Endothelial cell (in vitro differentiated cells): ENCODE data around the gene PDE6H. TPM values are rescaled to one million over a fixed set of nuclear protein-coding genes. Genes with fewer than 3 reads are reported as not detected.

Source experiments
- DNase-seq: peaks from one replicate; pipeline ENCODE4 v3.0.0; 2021; ENCODE audit warnings: low spot score
- H3K27ac Mint-ChIP-seq: one replicate; pipeline ENCODE4 v1.8.0; 2021; ENCODE audit warnings: mixed read lengths, inconsistent platforms; ENCODE audit not compliant: unreplicated experiment
- H3K27me3 Mint-ChIP-seq: one replicate; pipeline ENCODE4 v1.8.0; 2021; ENCODE audit warnings: mild to moderate bottlenecking, moderate library complexity, mixed read lengths, inconsistent platforms; ENCODE audit not compliant: unreplicated experiment
- H3K36me3 Mint-ChIP-seq: one replicate; pipeline ENCODE4 v1.8.0; 2021; ENCODE audit warnings: mild to moderate bottlenecking, low read depth, mixed read lengths, inconsistent platforms; ENCODE audit not compliant: unreplicated experiment
- H3K4me1 Mint-ChIP-seq: one replicate; pipeline ENCODE4 v1.8.0; 2021; ENCODE audit warnings: mild to moderate bottlenecking, mixed read lengths, inconsistent platforms; ENCODE audit not compliant: unreplicated experiment
- H3K4me3 Mint-ChIP-seq: one replicate; pipeline ENCODE4 v1.8.0; 2021; ENCODE audit warnings: mild to moderate bottlenecking, mixed read lengths, inconsistent platforms; ENCODE audit not compliant: unreplicated experiment
- H3K9me3 Mint-ChIP-seq: one replicate; pipeline ENCODE4 v1.8.0; 2021; ENCODE audit warnings: mixed read lengths, inconsistent platforms; ENCODE audit not compliant: unreplicated experiment
- long read RNA-seq: library from polyadenylated mRNA; unstranded; transcript quantifications from one replicate; pipeline ENCODE4 v2.0.0, GENCODE V29; 2020; ENCODE audit not compliant: unreplicated experiment
- total RNA-seq: library from RNA; stranded (reverse); fragmentation: NEBNext Ultra II Directional; extraction: Animal tissue kit (Norgen Biotek cat#: 25700); gene quantifications from one replicate; pipeline ENCODE4 v1.2.1, GENCODE V29; 2021; ENCODE audit not compliant: unreplicated experiment
- TF ChIP-seq, protein P1 (sequence below): fragments of 200-600 bp; sonication (generic); IDR thresholded peaks from one replicate; pipeline ENCODE4 v1.5.0; 2021; ENCODE audit warnings: antibody characterized with exemption; ENCODE audit not compliant: unreplicated experiment

The PDE6H gene
- not detected for total RNA-seq
- long read RNA-seq = 0 reads

DNA sequence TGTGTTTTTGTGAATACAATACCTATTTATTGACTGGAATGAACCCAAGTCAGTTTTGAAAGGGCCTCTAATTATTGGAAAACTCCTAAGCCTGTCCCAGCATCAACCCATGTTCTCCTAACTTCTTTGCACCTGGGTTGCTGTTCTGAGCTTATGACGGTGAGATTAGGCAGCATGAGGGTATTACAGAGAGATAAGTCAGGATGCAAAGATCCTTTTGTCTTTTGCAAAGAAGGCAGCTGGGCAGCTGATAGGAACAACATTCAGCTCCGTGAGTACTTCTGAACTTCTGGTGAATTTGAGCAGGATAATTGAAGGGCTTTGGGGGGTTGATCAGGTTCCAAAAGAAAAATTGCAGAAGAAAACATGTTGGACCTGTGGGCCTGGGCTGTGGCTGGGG lies at the start of gene PDE6H:
Gene PDE6H (plus strand): TSS at position 227 of the 400 bp plus-strand sequence. CDS start 4,971 bp downstream, outside the sequence.
- peaks cover 1% of the 10 kb centered on the region for H3K27me3 Mint-ChIP-seq
- H3K4me3 Mint-ChIP-seq = no peak within 1 kb of the TSS
- no peaks in the 10 kb centered on the region for H3K36me3 Mint-ChIP-seq
- H3K9me3 Mint-ChIP-seq = no peaks in the 10 kb centered on the region
- no peak within 1 kb of the TSS for H3K27ac Mint-ChIP-seq
- TF ChIP-seq, protein P1, sequence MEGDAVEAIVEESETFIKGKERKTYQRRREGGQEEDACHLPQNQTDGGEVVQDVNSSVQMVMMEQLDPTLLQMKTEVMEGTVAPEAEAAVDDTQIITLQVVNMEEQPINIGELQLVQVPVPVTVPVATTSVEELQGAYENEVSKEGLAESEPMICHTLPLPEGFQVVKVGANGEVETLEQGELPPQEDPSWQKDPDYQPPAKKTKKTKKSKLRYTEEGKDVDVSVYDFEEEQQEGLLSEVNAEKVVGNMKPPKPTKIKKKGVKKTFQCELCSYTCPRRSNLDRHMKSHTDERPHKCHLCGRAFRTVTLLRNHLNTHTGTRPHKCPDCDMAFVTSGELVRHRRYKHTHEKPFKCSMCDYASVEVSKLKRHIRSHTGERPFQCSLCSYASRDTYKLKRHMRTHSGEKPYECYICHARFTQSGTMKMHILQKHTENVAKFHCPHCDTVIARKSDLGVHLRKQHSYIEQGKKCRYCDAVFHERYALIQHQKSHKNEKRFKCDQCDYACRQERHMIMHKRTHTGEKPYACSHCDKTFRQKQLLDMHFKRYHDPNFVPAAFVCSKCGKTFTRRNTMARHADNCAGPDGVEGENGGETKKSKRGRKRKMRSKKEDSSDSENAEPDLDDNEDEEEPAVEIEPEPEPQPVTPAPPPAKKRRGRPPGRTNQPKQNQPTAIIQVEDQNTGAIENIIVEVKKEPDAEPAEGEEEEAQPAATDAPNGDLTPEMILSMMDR = no peak
- DNase-seq = no peak
- H3K4me1 Mint-ChIP-seq = peaks cover 27% of the 10 kb centered on the region

DNA sequence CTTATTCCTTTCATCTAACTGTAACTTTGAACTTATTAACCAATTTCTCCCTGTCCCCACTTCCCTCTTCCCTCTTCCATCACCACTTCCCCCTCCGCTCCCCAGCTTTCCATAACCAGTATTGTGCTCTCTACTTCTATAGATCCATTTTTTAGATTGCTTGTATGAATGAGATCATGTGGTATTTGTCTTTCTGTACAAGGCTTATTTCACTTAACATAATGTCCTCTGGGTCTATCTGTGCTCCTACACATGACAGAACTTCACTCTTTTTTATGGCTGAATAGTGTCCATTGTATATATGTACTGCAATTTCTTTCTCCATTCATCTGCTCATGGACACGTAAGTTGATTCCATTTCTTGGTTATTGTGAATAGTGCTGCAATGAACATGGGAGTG lies 48.9 kb upstream of the PDE6H start:
- no peak overlapping the region for H3K4me3 Mint-ChIP-seq
- no peak overlapping the region for H3K27ac Mint-ChIP-seq

DNA sequence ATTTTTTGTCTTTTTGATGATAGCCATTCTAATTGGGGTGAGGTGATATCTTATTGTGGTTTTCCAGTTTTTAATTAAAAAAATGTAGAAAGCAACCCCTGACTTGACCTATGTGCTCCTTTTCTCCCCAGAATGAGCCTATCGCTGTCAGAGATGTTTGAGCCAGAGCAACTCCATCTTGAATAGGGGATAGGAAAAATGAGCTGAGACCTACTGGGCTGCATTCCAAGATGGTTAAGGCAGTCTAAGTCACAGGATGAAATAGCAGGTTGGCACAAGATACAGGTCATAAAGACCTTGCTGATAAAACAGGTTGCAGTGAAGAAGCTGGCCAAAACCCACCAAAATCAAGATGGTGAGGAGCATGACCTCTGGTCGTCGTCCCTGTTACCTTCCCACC lies 48.3 kb upstream of the PDE6H start:
- H3K4me1 Mint-ChIP-seq = peaks cover 6% of the 10 kb centered on the region
- no peak overlapping the region for H3K27ac Mint-ChIP-seq
- no peak for DNase-seq
- H3K9me3 Mint-ChIP-seq = no peaks in the 10 kb centered on the region
- TF ChIP-seq, protein P1 = no peak
- H3K36me3 Mint-ChIP-seq = no peaks in the 10 kb centered on the region
- H3K27me3 Mint-ChIP-seq = no peaks in the 10 kb centered on the region
- no peak overlapping the region for H3K4me3 Mint-ChIP-seq

More for the DNA sequence above, 48.9 kb upstream of the PDE6H start:
- Mint-ChIP-seq H3K36me3 (no peaks in the 10 kb centered on the region), H3K4me1 (peaks cover 2% of the 10 kb centered on the region), H3K9me3 (no peaks in the 10 kb centered on the region), H3K27me3 (no peaks in the 10 kb centered on the region)
- DNase-seq = no peak
- TF ChIP-seq, protein P1 = no peak

DNA sequence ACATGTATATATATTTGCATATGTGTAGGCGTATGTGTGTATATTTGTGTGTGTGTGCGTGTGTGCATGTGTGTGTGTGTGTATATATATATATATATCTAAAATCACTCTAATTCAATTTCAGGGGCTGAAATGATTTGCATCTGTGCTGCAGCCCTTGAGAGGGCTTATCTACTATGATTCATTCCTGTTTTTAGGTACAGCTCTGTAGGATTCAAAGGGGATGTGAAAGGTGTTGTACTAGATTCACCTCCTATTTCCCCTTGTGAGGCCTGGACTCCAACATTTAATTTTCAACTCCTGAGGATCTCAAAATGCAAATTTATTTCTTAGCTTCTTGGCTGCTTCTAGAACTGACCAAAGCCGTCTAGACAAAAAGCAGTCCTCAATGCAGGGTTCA lies 45.6 kb upstream of the PDE6H start:
- Mint-ChIP-seq H3K9me3 (no peaks in the 10 kb centered on the region), H3K4me1 (peaks cover 6% of the 10 kb centered on the region), H3K27me3 (no peaks in the 10 kb centered on the region), H3K36me3 (no peaks in the 10 kb centered on the region), H3K27ac (no peak overlapping the region), H3K4me3 (no peak overlapping the region)
- TF ChIP-seq, protein P1 = no peak
- DNase-seq = no peak

DNA sequence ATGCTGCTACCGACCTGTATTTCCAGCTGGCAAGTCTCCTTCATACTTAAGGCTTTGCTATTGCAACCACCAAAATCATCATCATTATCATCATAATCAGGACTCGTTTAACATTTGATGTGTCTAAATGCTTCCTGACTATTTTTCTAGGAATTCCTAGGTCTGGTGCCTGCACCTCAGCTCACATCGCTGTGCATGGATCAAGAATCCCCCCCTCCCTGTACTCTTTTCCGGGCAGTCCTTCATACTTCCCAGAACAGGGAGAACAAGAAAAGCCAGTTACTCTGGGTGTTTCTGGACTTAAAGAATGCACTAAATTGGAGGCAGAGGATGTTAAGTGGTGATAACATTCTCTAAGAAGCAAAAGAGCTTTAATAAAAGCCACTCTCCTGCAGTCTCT lies 43.9 kb upstream of the PDE6H start:
- DNase-seq = no peak
- Mint-ChIP-seq H3K4me1 (peaks cover 6% of the 10 kb centered on the region), H3K36me3 (no peaks in the 10 kb centered on the region), H3K27ac (peak overlapping the region; percentile 31), H3K9me3 (no peaks in the 10 kb centered on the region), H3K27me3 (no peaks in the 10 kb centered on the region), H3K4me3 (no peak overlapping the region)
- TF ChIP-seq, protein P1 = no peak
